ENCODE results near the gene PDE4D.

Gene PDE4D

DNA sequence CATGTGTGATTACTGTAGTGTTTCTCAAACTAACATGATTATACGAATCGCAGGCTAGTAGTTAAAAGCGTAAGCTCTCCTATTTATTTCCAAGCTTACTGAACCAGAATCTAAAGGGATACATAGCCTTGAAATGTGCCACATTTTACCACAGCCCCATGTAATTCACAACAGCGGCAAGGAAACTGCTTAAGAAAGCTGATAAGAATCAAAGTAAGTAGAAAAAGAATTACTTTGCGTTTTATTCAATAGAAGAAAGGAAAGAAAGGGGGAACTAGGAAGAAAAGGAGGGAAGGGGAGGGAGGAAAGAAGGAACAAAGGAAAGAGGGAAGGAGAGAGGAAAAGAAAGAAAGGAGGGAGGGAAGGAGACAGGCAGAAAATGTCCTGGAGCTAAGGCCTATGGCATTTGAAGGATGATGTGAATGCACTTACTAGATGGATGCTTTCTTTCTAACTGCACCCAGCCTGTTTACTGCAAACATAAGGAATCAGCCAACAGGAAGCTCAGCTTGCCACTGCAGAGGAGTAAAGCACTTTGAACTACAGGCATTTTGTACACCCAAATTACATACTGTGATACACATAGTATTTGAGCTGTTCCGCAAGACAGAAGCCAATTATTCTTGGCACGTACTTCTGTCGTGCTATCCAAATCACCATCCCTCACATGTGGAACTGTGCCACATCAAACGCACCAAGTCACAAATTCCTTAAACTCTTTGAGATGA is 789.0 kb downstream of the PDE4D start:
- TF ChIP-seq, protein P1, sequence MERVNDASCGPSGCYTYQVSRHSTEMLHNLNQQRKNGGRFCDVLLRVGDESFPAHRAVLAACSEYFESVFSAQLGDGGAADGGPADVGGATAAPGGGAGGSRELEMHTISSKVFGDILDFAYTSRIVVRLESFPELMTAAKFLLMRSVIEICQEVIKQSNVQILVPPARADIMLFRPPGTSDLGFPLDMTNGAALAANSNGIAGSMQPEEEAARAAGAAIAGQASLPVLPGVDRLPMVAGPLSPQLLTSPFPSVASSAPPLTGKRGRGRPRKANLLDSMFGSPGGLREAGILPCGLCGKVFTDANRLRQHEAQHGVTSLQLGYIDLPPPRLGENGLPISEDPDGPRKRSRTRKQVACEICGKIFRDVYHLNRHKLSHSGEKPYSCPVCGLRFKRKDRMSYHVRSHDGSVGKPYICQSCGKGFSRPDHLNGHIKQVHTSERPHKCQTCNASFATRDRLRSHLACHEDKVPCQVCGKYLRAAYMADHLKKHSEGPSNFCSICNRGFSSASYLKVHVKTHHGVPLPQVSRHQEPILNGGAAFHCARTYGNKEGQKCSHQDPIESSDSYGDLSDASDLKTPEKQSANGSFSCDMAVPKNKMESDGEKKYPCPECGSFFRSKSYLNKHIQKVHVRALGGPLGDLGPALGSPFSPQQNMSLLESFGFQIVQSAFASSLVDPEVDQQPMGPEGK (CRISPR knock-in tag; IDR thresholded peaks at IDR 0.05; ENCODE audit: borderline replicate concordance): no peak
- TF ChIP-seq OSR1 (CRISPR knock-in tag; IDR thresholded peaks at IDR 0.05) (no peak), TCF4 (CRISPR knock-in tag; IDR thresholded peaks at IDR 0.05; ENCODE audit: borderline replicate concordance) (no peak), SNAI2 (CRISPR knock-in tag; IDR thresholded peaks at IDR 0.05) (no peak), RARB (CRISPR knock-in tag; IDR thresholded peaks at IDR 0.05) (no peak), GLIS3 (CRISPR knock-in tag; IDR thresholded peaks at IDR 0.05) (no peak), ESRRG (CRISPR knock-in tag; IDR thresholded peaks at IDR 0.05) (no peak)
- TF ChIP-seq, protein P2, sequence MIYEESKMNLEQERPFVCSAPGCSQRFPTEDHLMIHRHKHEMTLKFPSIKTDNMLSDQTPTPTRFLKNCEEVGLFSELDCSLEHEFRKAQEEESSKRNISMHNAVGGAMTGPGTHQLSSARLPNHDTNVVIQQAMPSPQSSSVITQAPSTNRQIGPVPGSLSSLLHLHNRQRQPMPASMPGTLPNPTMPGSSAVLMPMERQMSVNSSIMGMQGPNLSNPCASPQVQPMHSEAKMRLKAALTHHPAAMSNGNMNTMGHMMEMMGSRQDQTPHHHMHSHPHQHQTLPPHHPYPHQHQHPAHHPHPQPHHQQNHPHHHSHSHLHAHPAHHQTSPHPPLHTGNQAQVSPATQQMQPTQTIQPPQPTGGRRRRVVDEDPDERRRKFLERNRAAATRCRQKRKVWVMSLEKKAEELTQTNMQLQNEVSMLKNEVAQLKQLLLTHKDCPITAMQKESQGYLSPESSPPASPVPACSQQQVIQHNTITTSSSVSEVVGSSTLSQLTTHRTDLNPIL (CRISPR knock-in tag; IDR thresholded peaks at IDR 0.05; ENCODE audit: low read depth): no peak
- TF ChIP-seq, protein P3, sequence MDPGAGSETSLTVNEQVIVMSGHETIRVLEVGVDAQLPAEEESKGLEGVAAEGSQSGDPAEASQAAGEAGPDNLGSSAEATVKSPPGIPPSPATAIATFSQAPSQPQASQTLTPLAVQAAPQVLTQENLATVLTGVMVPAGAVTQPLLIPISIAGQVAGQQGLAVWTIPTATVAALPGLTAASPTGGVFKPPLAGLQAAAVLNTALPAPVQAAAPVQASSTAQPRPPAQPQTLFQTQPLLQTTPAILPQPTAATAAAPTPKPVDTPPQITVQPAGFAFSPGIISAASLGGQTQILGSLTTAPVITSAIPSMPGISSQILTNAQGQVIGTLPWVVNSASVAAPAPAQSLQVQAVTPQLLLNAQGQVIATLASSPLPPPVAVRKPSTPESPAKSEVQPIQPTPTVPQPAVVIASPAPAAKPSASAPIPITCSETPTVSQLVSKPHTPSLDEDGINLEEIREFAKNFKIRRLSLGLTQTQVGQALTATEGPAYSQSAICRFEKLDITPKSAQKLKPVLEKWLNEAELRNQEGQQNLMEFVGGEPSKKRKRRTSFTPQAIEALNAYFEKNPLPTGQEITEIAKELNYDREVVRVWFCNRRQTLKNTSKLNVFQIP (CRISPR knock-in tag; IDR thresholded peaks at IDR 0.05; ENCODE audit: borderline replicate concordance, low read depth): no peak
- TF ChIP-seq, protein P4, sequence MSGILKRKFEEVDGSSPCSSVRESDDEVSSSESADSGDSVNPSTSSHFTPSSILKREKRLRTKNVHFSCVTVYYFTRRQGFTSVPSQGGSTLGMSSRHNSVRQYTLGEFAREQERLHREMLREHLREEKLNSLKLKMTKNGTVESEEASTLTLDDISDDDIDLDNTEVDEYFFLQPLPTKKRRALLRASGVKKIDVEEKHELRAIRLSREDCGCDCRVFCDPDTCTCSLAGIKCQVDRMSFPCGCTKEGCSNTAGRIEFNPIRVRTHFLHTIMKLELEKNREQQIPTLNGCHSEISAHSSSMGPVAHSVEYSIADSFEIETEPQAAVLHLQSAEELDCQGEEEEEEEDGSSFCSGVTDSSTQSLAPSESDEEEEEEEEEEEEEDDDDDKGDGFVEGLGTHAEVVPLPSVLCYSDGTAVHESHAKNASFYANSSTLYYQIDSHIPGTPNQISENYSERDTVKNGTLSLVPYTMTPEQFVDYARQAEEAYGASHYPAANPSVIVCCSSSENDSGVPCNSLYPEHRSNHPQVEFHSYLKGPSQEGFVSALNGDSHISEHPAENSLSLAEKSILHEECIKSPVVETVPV (CRISPR knock-in tag; IDR thresholded peaks at IDR 0.05): no peak
- peak; percentile 61 for ATAC-seq

DNA sequence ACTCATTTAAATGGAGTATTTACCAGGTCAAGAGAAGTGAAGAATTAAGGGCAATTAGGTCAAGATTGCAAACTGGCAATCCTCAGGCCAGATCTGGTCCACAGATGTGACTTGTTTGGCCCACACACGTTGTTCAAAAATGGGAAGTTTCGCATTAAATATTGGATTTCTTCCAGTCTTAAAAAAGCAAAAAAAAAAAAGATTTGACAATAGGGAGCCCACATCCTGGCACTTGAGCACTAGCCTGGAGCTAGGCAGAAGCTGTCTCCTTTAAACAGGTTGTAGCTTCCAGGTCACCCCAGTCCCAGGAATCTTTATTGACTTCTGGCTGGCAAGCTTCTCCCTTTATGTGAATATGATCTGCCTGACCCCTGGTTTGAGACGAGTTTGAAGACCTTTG is 790.2 kb downstream of the PDE4D start:
- peak; percentile 44; the same call in 2 of the 3 replicates for ATAC-seq

More for the DNA sequence above, 790.2 kb downstream of the PDE4D start:
- TF ChIP-seq ZNF8 (CRISPR knock-in tag; IDR thresholded peaks at IDR 0.05): no peak
- TF ChIP-seq ZFP3 (CRISPR knock-in tag; IDR thresholded peaks at IDR 0.05): no peak
- TF ChIP-seq OSR1 (CRISPR knock-in tag; IDR thresholded peaks at IDR 0.05): no peak
- TF ChIP-seq ESRRG (CRISPR knock-in tag; IDR thresholded peaks at IDR 0.05): no peak
- TF ChIP-seq CSDC2 (CRISPR knock-in tag; IDR thresholded peaks at IDR 0.05): no peak
- no peak for TF ChIP-seq RARB (CRISPR knock-in tag; IDR thresholded peaks at IDR 0.05)
- no peak for TF ChIP-seq ZNF565 (CRISPR knock-in tag; conservative IDR thresholded peaks at IDR 0.05; ENCODE audit: low read depth)
- TF ChIP-seq PPARA (CRISPR knock-in tag; IDR thresholded peaks at IDR 0.05; ENCODE audit: borderline replicate concordance): no peak
- no peak for TF ChIP-seq ZC3H10 (CRISPR knock-in tag; IDR thresholded peaks at IDR 0.05)
- TF ChIP-seq, protein P1 (CRISPR knock-in tag; IDR thresholded peaks at IDR 0.05; ENCODE audit: borderline replicate concordance): no peak
- TF ChIP-seq, protein P4 (CRISPR knock-in tag; IDR thresholded peaks at IDR 0.05): no peak
- no peak for TF ChIP-seq BACH2 (CRISPR knock-in tag; IDR thresholded peaks at IDR 0.05; ENCODE audit: borderline replicate concordance)
- no peak for TF ChIP-seq ISL1 (CRISPR knock-in tag; IDR thresholded peaks at IDR 0.05)
- TF ChIP-seq ZNF70 (CRISPR knock-in tag; IDR thresholded peaks at IDR 0.05): no peak
- no peak for TF ChIP-seq GLIS3 (CRISPR knock-in tag; IDR thresholded peaks at IDR 0.05)
- TF ChIP-seq ARNTL (CRISPR knock-in tag; IDR thresholded peaks at IDR 0.05; ENCODE audit: borderline replicate concordance, low read depth): no peak
- TF ChIP-seq TOX (CRISPR knock-in tag; IDR thresholded peaks at IDR 0.05; ENCODE audit: borderline replicate concordance): no peak
- no peak for TF ChIP-seq SNAI2 (CRISPR knock-in tag; IDR thresholded peaks at IDR 0.05)
- no peak for TF ChIP-seq TCF4 (CRISPR knock-in tag; IDR thresholded peaks at IDR 0.05; ENCODE audit: borderline replicate concordance)
- TF ChIP-seq, protein P2 (CRISPR knock-in tag; IDR thresholded peaks at IDR 0.05; ENCODE audit: low read depth): no peak

Measured in SK-N-SH treated with all-trans-retinoic acid at 6 μM for 48 hours (cell line).